Progenitor cell of endocrine pancreas (in vitro differentiated cells): ENCODE results near the gene KRTCAP3. TPM values are rescaled to one million over a fixed set of nuclear protein-coding genes. Genes with fewer than 3 reads are reported as not detected.

Experiments
- DNase-seq: peaks from one replicate; pipeline ENCODE4 v3.0.0; 2021; ENCODE audit warnings: low spot score; ENCODE audit not compliant: unreplicated experiment
- H3K27ac Mint-ChIP-seq: 2 replicates; pipeline ENCODE4 v1.8.0; 2021; ENCODE audit warnings: mild to moderate bottlenecking, moderate library complexity, mixed read lengths
- H3K27me3 Mint-ChIP-seq: 2 replicates; pipeline ENCODE4 v1.8.0; 2021; ENCODE audit warnings: mixed read lengths
- H3K36me3 Mint-ChIP-seq: 2 replicates; pipeline ENCODE4 v1.8.0; 2022; ENCODE audit warnings: mixed read lengths; ENCODE audit not compliant: insufficient read depth
- H3K4me1 Mint-ChIP-seq: 2 replicates; pipeline ENCODE4 v1.8.0; 2021; ENCODE audit warnings: low read depth, mixed read lengths
- H3K4me3 Mint-ChIP-seq: 2 replicates; pipeline ENCODE4 v1.8.0; 2021; ENCODE audit warnings: low read depth, mild to moderate bottlenecking, moderate library complexity, mixed read lengths
- H3K9me3 Mint-ChIP-seq: 2 replicates; pipeline ENCODE4 v1.8.0; 2021; ENCODE audit warnings: low read depth, mixed read lengths
- CTCF ChIP-seq: fragments of 200-600 bp; sonication (generic); IDR thresholded peaks from one replicate; pipeline ENCODE4 v1.5.0; 2021; ENCODE audit warnings: antibody characterized with exemption, mild to moderate bottlenecking; ENCODE audit not compliant: unreplicated experiment
- total RNA-seq: library from RNA; stranded (reverse); gene quantifications from 2 replicates; pipeline ENCODE4 v1.2.1, GENCODE V29; 2021

Gene KRTCAP3
- total RNA-seq, 1 donor from 2014 or later = 17.1 TPM

- Mint-ChIP-seq H3K27ac (no peak overlapping the region), H3K4me1 (no peaks in the 10 kb centered on the region), H3K36me3 (peaks cover 12% of the 10 kb centered on the region), H3K9me3 (no peaks in the 10 kb centered on the region), H3K27me3 (no peaks in the 10 kb centered on the region), H3K4me3 (no peak overlapping the region)
- no peak for DNase-seq
- TF ChIP-seq CTCF = no peak
Measured at GRCh38 chr2:27451095-27451494, 8.9 kb downstream of the KRTCAP3 start.

DNA sequence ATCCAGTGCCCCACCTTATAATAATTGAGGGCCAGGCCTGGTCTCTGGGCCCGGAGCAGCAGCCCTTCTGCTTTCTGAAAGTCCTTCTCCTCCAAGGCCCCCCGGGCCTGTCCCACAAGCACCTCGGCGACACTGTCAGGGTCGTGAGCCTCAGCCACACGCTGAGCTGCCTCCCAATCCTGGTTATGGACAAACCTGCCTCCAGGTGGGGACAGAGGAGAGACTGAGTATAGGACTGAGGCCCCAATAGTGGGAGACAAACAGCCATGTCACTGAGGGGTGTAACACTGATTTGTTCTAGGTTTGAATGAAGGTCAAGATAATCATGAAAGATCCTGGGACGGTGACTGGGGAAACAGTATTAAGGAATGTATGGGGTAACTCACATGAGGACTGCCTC, 11.8 kb downstream of the KRTCAP3 start:
- no peak overlapping the region for H3K4me3 Mint-ChIP-seq
- DNase-seq = no peak
- no peak overlapping the region for H3K27ac Mint-ChIP-seq
- no peaks in the 10 kb centered on the region for H3K9me3 Mint-ChIP-seq
- peaks cover 9% of the 10 kb centered on the region for H3K36me3 Mint-ChIP-seq
- H3K27me3 Mint-ChIP-seq = no peaks in the 10 kb centered on the region
- no peak for TF ChIP-seq CTCF
- no peaks in the 10 kb centered on the region for H3K4me1 Mint-ChIP-seq

GRCh38 chr2:27461118-27461517, 18.9 kb downstream of the KRTCAP3 start:
- no peaks in the 10 kb centered on the region for H3K27me3 Mint-ChIP-seq
- H3K9me3 Mint-ChIP-seq = no peaks in the 10 kb centered on the region
- H3K36me3 Mint-ChIP-seq = peaks cover 8% of the 10 kb centered on the region
- no peak overlapping the region for H3K4me3 Mint-ChIP-seq
- TF ChIP-seq CTCF = no peak
- DNase-seq = no peak
- peaks cover 3% of the 10 kb centered on the region for H3K4me1 Mint-ChIP-seq
- no peak overlapping the region for H3K27ac Mint-ChIP-seq

GRCh38 chr2:27464443-27464842, 22.3 kb downstream of the KRTCAP3 start:
- H3K36me3 Mint-ChIP-seq = peaks cover 4% of the 10 kb centered on the region

GRCh38 chr2:27471961-27472360, 29.8 kb downstream of the KRTCAP3 start:
- Mint-ChIP-seq H3K4me1 (no peaks in the 10 kb centered on the region), H3K27ac (no peak overlapping the region)
- TF ChIP-seq CTCF = no peak

More at GRCh38 chr2:27464443-27464842, 22.3 kb downstream of the KRTCAP3 start:
- H3K27me3 Mint-ChIP-seq = no peaks in the 10 kb centered on the region
- H3K4me3 Mint-ChIP-seq = no peak overlapping the region
- no peak for TF ChIP-seq CTCF
- H3K27ac Mint-ChIP-seq = no peak overlapping the region
- peaks cover 3% of the 10 kb centered on the region for H3K4me1 Mint-ChIP-seq
- H3K9me3 Mint-ChIP-seq = no peaks in the 10 kb centered on the region
- no peak for DNase-seq

More at GRCh38 chr2:27471961-27472360, 29.8 kb downstream of the KRTCAP3 start:
- Mint-ChIP-seq H3K36me3 (peaks cover 19% of the 10 kb centered on the region), H3K27me3 (no peaks in the 10 kb centered on the region), H3K4me3 (no peak overlapping the region), H3K9me3 (no peaks in the 10 kb centered on the region)
- no peak for DNase-seq
